Cardiac fibroblast (primary cell): ENCODE results near the gene SERTAD1.
"Not testable (repeated sequence)": the region's sequence is repeated elsewhere in the genome, so short reads cannot be mapped to it uniquely, and the experiment has no call there.

Source experiments
- DNase-seq, 2 donors: peaks; one replicate each; pipeline versions ENCODE4 v3.0.0 to v3.0.0-alpha.2; 2010; ENCODE audit warnings: low read depth in 2 of 2
- H3K4me3 ChIP-seq, 2 donors: replicated peaks in 1 of 2; 1 replicate in 1 of 2; 2 replicates in 1 of 2; pipeline ENCODE4 v1.5.1; 2011; ENCODE audit warnings: low read depth in 2 of 2, low read length in 2 of 2, mild to moderate bottlenecking in 2 of 2, moderate library complexity in 1 of 2
- CTCF ChIP-seq: IDR thresholded peaks from one replicate; pipeline ENCODE4 v1.5.1; 2011; ENCODE audit warnings: low read depth, mild to moderate bottlenecking, low read length, inconsistent platforms

The SERTAD1 gene

GRCh38 chr19:40411125-40411842 is 14.5 kb downstream of the SERTAD1 start:
- no peak for DNase-seq
- no peak for TF ChIP-seq CTCF
- H3K4me3 ChIP-seq, result no peak overlapping the region

GRCh38 chr19:40410030-40410389 is 15.8 kb downstream of the SERTAD1 start:
- H3K4me3 ChIP-seq, result no peak overlapping the region
- no peak for DNase-seq
- no peak for TF ChIP-seq CTCF

- not testable (repeated sequence) for H3K4me3 ChIP-seq
Observed at GRCh38 chr19:40408598-40408925, 17.2 kb downstream of the SERTAD1 start.

GRCh38 chr19:40407714-40408597 is 17.8 kb downstream of the SERTAD1 start:
- no peak overlapping the region for H3K4me3 ChIP-seq
- no peak for TF ChIP-seq CTCF
- DNase-seq, result no peak

More at GRCh38 chr19:40408598-40408925, 17.2 kb downstream of the SERTAD1 start:
- not testable (repeated sequence) for DNase-seq

- H3K4me3 ChIP-seq, result peak overlapping the region; percentile 59 to 60
- TF ChIP-seq CTCF, result no peak
- peak; percentile 91 to 95 for DNase-seq
Observed at GRCh38 chr19:40403262-40403984, 22.4 kb downstream of the SERTAD1 start.

GRCh38 chr19:40400559-40400958 is 25.2 kb downstream of the SERTAD1 start:
- TF ChIP-seq CTCF, result no peak
- no peak for DNase-seq
- no peak overlapping the region for H3K4me3 ChIP-seq
